ENCODE data around the gene ADGRD2.

The ADGRD2 gene

GRCh38 chr9:124505901-124506346, 55.7 kb downstream of the ADGRD2 start:
- peaks cover 57% of the 10 kb centered on the region for H3K27me3 Mint-ChIP-seq
- H3K9me3 Mint-ChIP-seq, result no peaks in the 10 kb centered on the region
- intact Hi-C loops (cut with micrococcal nuclease), result no loop called here

GRCh38 chr9:124506433-124506832, 56.2 kb downstream of the ADGRD2 start:
- H3K27me3 Mint-ChIP-seq, result peaks cover 52% of the 10 kb centered on the region
- H3K4me3 Mint-ChIP-seq, result no peak overlapping the region
- peaks cover 8% of the 10 kb centered on the region for H3K4me1 Mint-ChIP-seq (ENCODE audit: low read depth)
- intact Hi-C loops (cut with micrococcal nuclease), result no loop called here
- no peaks in the 10 kb centered on the region for H3K36me3 Mint-ChIP-seq (ENCODE audit: low read depth)
- H3K9me3 Mint-ChIP-seq, result no peaks in the 10 kb centered on the region
- H3K27ac Mint-ChIP-seq, result no peak overlapping the region

More at GRCh38 chr9:124505901-124506346, 55.7 kb downstream of the ADGRD2 start:
- Mint-ChIP-seq H3K4me1 (ENCODE audit: low read depth) (peaks cover 8% of the 10 kb centered on the region), H3K4me3 (no peak overlapping the region), H3K27ac (no peak overlapping the region), H3K36me3 (ENCODE audit: low read depth) (no peaks in the 10 kb centered on the region)

- Mint-ChIP-seq H3K27ac (no peak within 1 kb of the TSS), H3K9me3 (no peaks in the 10 kb centered on the region), H3K4me1 (ENCODE audit: low read depth) (peaks cover 15% of the 10 kb centered on the region), H3K4me3 (no peak within 1 kb of the TSS), H3K36me3 (ENCODE audit: low read depth) (no peaks in the 10 kb centered on the region), H3K27me3 (peaks cover 51% of the 10 kb centered on the region)
- intact Hi-C loops (cut with micrococcal nuclease), result no loop called here
These were observed 57.0 kb downstream of the ADGRD2 start, which contains the start of gene NR5A1 for GRCh38 chr9:124506931-124507879. Gene NR5A1, minus strand, starts transcription at chr9:124507399. Its CDS starts 4,004 bp downstream, at chr9:124503395.

- H3K9me3 Mint-ChIP-seq, result no peaks in the 10 kb centered on the region
- H3K27me3 Mint-ChIP-seq, result peaks cover 50% of the 10 kb centered on the region
- H3K36me3 Mint-ChIP-seq (ENCODE audit: low read depth), result no peaks in the 10 kb centered on the region
- H3K4me3 Mint-ChIP-seq, result no peak overlapping the region
- H3K27ac Mint-ChIP-seq, result no peak overlapping the region
- peaks cover 18% of the 10 kb centered on the region for H3K4me1 Mint-ChIP-seq (ENCODE audit: low read depth)
- intact Hi-C loops (cut with micrococcal nuclease), result no loop called here
These were observed 57.7 kb downstream of the ADGRD2 start for GRCh38 chr9:124507880-124508423.

- Mint-ChIP-seq H3K9me3 (no peaks in the 10 kb centered on the region), H3K27ac (no peak overlapping the region), H3K4me1 (ENCODE audit: low read depth) (peaks cover 22% of the 10 kb centered on the region), H3K4me3 (no peak overlapping the region), H3K36me3 (ENCODE audit: low read depth) (no peaks in the 10 kb centered on the region), H3K27me3 (peaks cover 31% of the 10 kb centered on the region)
- intact Hi-C loops (cut with micrococcal nuclease), result no loop called here
These were observed 60.6 kb downstream of the ADGRD2 start for GRCh38 chr9:124510650-124511425.

- Mint-ChIP-seq H3K36me3 (ENCODE audit: low read depth) (no peaks in the 10 kb centered on the region), H3K27me3 (peaks cover 25% of the 10 kb centered on the region), H3K4me1 (ENCODE audit: low read depth) (peaks cover 22% of the 10 kb centered on the region), H3K9me3 (no peaks in the 10 kb centered on the region), H3K27ac (no peak overlapping the region), H3K4me3 (no peak overlapping the region)
- intact Hi-C loops (cut with micrococcal nuclease), result no loop called here
These were observed 61.2 kb downstream of the ADGRD2 start for GRCh38 chr9:124511426-124511840.

- Mint-ChIP-seq H3K27ac (no peak overlapping the region), H3K4me1 (ENCODE audit: low read depth) (peaks cover 22% of the 10 kb centered on the region), H3K27me3 (peaks cover 20% of the 10 kb centered on the region), H3K9me3 (no peaks in the 10 kb centered on the region), H3K4me3 (no peak overlapping the region), H3K36me3 (ENCODE audit: low read depth) (no peaks in the 10 kb centered on the region)
- intact Hi-C loops (cut with micrococcal nuclease), result no loop called here
These were observed 61.9 kb downstream of the ADGRD2 start for GRCh38 chr9:124511891-124512805.

GRCh38 chr9:124512806-124513204, 62.6 kb downstream of the ADGRD2 start:
- H3K4me3 Mint-ChIP-seq, result no peak overlapping the region
- H3K27me3 Mint-ChIP-seq, result peaks cover 15% of the 10 kb centered on the region
- peaks cover 22% of the 10 kb centered on the region for H3K4me1 Mint-ChIP-seq (ENCODE audit: low read depth)
- no peaks in the 10 kb centered on the region for H3K9me3 Mint-ChIP-seq
- no peak overlapping the region for H3K27ac Mint-ChIP-seq
- no peaks in the 10 kb centered on the region for H3K36me3 Mint-ChIP-seq (ENCODE audit: low read depth)
- intact Hi-C loops (cut with micrococcal nuclease), result no loop called here

- no peaks in the 10 kb centered on the region for H3K9me3 Mint-ChIP-seq
- H3K27ac Mint-ChIP-seq, result no peak overlapping the region
- H3K4me3 Mint-ChIP-seq, result no peak overlapping the region
- intact Hi-C loops (cut with micrococcal nuclease), result no loop called here
- H3K36me3 Mint-ChIP-seq (ENCODE audit: low read depth), result no peaks in the 10 kb centered on the region
- peaks cover 15% of the 10 kb centered on the region for H3K27me3 Mint-ChIP-seq
- H3K4me1 Mint-ChIP-seq (ENCODE audit: low read depth), result peaks cover 22% of the 10 kb centered on the region
These were observed 63.2 kb downstream of the ADGRD2 start for GRCh38 chr9:124513376-124513994.

- Mint-ChIP-seq H3K27ac (no peak overlapping the region), H3K36me3 (ENCODE audit: low read depth) (no peaks in the 10 kb centered on the region), H3K27me3 (peaks cover 15% of the 10 kb centered on the region), H3K4me3 (no peak overlapping the region), H3K4me1 (ENCODE audit: low read depth) (peaks cover 22% of the 10 kb centered on the region), H3K9me3 (no peaks in the 10 kb centered on the region)
- intact Hi-C loops (cut with micrococcal nuclease), result no loop called here
These were observed 63.9 kb downstream of the ADGRD2 start for GRCh38 chr9:124514125-124514524.

GRCh38 chr9:124514874-124515273, 64.6 kb downstream of the ADGRD2 start:
- no peaks in the 10 kb centered on the region for H3K36me3 Mint-ChIP-seq (ENCODE audit: low read depth)
- H3K4me3 Mint-ChIP-seq, result no peak overlapping the region

GRCh38 chr9:124517600-124517999, 67.3 kb downstream of the ADGRD2 start:
- Mint-ChIP-seq H3K4me3 (no peak overlapping the region), H3K27me3 (peaks cover 4% of the 10 kb centered on the region), H3K4me1 (ENCODE audit: low read depth) (peaks cover 13% of the 10 kb centered on the region), H3K27ac (no peak overlapping the region), H3K36me3 (ENCODE audit: low read depth) (peaks cover 15% of the 10 kb centered on the region), H3K9me3 (no peaks in the 10 kb centered on the region)
- intact Hi-C loops (cut with micrococcal nuclease), result no loop called here

More at GRCh38 chr9:124514874-124515273, 64.6 kb downstream of the ADGRD2 start:
- Mint-ChIP-seq H3K27ac (no peak overlapping the region), H3K9me3 (no peaks in the 10 kb centered on the region), H3K4me1 (ENCODE audit: low read depth) (peaks cover 22% of the 10 kb centered on the region), H3K27me3 (peaks cover 15% of the 10 kb centered on the region)
- intact Hi-C loops (cut with micrococcal nuclease), result no loop called here

GRCh38 chr9:124518116-124518515, 67.9 kb downstream of the ADGRD2 start:
- intact Hi-C loops (cut with micrococcal nuclease), result no loop called here
- Mint-ChIP-seq H3K9me3 (no peaks in the 10 kb centered on the region), H3K4me1 (ENCODE audit: low read depth) (peaks cover 10% of the 10 kb centered on the region), H3K4me3 (no peak overlapping the region), H3K27ac (no peak overlapping the region), H3K27me3 (peaks cover 1% of the 10 kb centered on the region), H3K36me3 (ENCODE audit: low read depth) (peaks cover 16% of the 10 kb centered on the region)

All from dendritic cell treated with granulocyte-macrophage colony-stimulating factor and Interleukin-4, amounts not matched to agents 40 ng/mL and 50 ng/mL, for 4 days (primary cell).